HG02852 (cell line): ENCODE results near the gene DHRS4L2.

ENCODE experiments used
- ATAC-seq: cut with Tn5 transposase; IDR thresholded peaks from one replicate; pipeline ENCODE4 v1.9.1; 2021; ENCODE audit warnings: mild to moderate bottlenecking, moderate library complexity; ENCODE audit not compliant: unreplicated experiment

DHRS4L2 gene

GRCh38 chr14:24051789-24052655, 63.3 kb downstream of the DHRS4L2 start, which contains the start of gene CARMIL3:
Gene CARMIL3 (plus strand): TSS chr14:24052009. CDS start chr14:24052154, 145 bp downstream.
- peak; percentile 78 for ATAC-seq

DNA sequence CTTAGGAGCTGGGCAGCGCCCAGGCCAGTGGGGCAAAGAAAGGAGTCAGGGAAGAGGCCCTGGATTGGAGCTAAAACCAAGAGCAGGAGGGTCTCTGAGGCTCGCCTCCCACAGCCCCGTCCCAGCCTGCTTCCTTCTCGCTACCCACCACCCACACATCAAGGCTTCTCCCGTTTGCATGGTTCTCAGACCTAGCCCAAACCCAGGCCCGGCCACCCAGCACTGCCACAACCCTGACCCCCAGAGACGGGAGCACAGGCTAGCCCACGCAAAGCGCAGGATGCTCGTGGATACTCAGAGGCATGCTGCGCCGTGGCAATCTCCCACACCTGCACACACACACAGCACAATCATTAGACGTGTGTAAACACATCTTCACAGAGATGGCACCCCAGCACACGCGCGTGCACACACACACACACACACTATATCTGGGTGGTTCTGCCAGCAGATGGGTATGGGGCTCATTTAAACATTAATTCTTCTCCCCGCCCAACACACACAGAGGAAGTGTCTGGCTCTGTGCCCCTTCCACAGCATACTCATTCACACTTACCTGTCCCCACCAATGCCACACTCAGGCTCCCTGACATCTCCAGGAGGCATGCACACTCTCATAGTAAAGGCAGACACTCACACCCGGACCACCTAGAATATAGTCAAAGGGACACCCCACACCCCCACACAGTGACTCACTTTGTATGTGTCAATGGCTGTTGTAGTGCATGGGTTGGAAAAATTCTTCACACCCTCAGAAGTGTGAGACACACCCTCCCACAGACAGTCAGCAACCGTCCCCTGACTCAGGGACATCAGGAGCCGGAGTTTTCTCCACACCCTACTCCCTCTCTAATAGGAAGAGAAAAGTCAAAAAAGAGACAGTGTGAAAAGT, 64.2 kb downstream of the DHRS4L2 start:
- no peak for ATAC-seq

GRCh38 chr14:24053548-24054323, 65.0 kb downstream of the DHRS4L2 start:
- ATAC-seq = no peak

DNA sequence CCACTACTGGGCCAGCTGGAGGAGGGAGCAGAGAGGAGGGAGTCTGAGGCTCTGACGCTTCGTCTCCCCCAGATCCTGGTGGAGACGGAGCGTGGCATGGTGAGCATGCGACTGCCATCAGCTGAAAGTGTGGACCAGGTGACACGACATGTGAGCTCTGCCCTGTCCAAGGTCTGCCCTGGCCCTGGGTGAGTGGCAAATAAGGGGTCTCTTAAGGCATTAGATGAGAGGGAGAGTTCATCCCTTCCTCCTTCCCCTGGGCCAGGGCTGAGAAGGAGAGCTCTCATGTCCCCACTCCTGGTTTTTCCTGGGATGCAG, 65.6 kb downstream of the DHRS4L2 start:
- ATAC-seq = no peak

DNA sequence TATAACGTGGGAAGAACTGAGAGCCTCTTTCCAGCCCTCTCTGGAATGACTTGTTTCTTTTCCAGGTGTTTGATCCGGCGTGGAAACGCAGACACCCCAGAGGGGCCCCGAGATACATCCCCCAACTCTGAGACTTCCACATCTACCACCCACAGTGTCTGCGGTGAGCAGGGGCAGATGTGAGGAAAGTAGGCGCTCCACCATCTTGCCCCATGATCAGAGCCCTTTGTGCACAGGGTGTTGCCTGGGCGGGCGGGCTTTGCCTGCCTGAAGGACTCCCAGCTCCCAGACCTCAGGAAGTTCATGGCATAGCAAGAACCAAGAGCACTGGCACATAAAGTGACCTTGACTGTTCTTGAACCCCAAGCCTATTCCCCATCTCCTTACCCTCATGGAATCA, 65.9 kb downstream of the DHRS4L2 start:
- ATAC-seq = no peak
